Adrenal gland (tissue), 12 donors: Measurements from ENCODE around the gene ALDOB. TPM values are rescaled to one million over a fixed set of nuclear protein-coding genes. Genes with fewer than 3 reads are reported as not detected.
A peak's percentile ranks its signal among the peaks of the same experiment; 100 is the strongest.

Source experiments
- DNase-seq, 7 donors: peaks; one replicate each; pipeline ENCODE4 v3.0.0-alpha.2; 2019 to 2020
- H3K27ac ChIP-seq, 5 donors: fragments of 200-600 bp; sonication (generic) in 4 of 5; 1 replicate in 3 of 5; 2 replicates in 2 of 5; pipeline versions ENCODE4 v1.5.1 to v1.8.0; 2016 to 2020; ENCODE audit warnings: mild to moderate bottlenecking in 1 of 5
- H3K27me3 ChIP-seq: fragments of 200-600 bp; 2 replicates; pipeline ENCODE4 v1.8.0; 2021
- H3K36me3 ChIP-seq, 2 donors: fragments of 200-600 bp; replicated peaks in 1 of 2; 1 replicate in 1 of 2; 2 replicates in 1 of 2; pipeline versions ENCODE4 v1.5.1 to v1.8.0; 2018 to 2022
- H3K4me1 ChIP-seq, 2 donors: fragments of 200-600 bp; replicated peaks in 1 of 2; 1 replicate in 1 of 2; 2 replicates in 1 of 2; pipeline versions ENCODE4 v1.5.1 to v1.8.0; 2018 to 2021
- H3K4me3 ChIP-seq, 4 donors: fragments of 200-600 bp; sonication (generic) in 3 of 4; one replicate each; pipeline ENCODE4 v1.5.1; 2016 to 2018
- H3K9me3 ChIP-seq, 3 donors: fragments of 200-600 bp; sonication (generic) in 1 of 3; replicated peaks in 1 of 3; 1 replicate in 2 of 3; 2 replicates in 1 of 3; pipeline versions ENCODE4 v1.5.1 to v1.8.0; 2016 to 2021
- CTCF ChIP-seq, 6 experiments: fragments of 450-650 bp in 4 of 6; fragments of 200-600 bp in 2 of 6; sonication (generic) in 1 of 6; IDR thresholded peaks; 1 replicate in 5 of 6; 2 replicates in 1 of 6; pipeline versions ENCODE4 v1.5.1 to v1.8.0; 2016 to 2021; ENCODE audit warnings: antibody characterized with exemption in 6 of 6, mild to moderate bottlenecking in 2 of 6, moderate library complexity in 1 of 6
- POLR2A ChIP-seq, 2 donors: fragments of 450-650 bp; IDR thresholded peaks; one replicate each; pipeline ENCODE4 v1.6.1; 2017; ENCODE audit warnings: antibody characterized with exemption in 2 of 2, mild to moderate bottlenecking in 2 of 2, moderate library complexity in 1 of 2
- WGBS, 4 donors: extraction: QIAGEN DNeasy Blood & Tissue Kit in 2 of 4; methylation state at CpG; one replicate each; pipeline versions ENCODE4 v1.1.5 to v1.1.7; 2013 to 2017; 5-methylcytosine and 5-hydroxymethylcytosine counted together
- intact Hi-C, 2 donors: fragments of 100-400 bp; cut with DNase I; formaldehyde crosslinking; loops; one replicate each; pipeline versions ENCODE4 v1.14.1 to v1.15.0; 2022 to 2023
- polyA plus RNA-seq, 3 donors: library from polyadenylated mRNA; stranded (reverse); fragments of 200-250 nt in 2 of 3; fragments of 350-450 nt in 1 of 3; fragmentation: Illumina TruSeq in 1 of 3; extraction: RNeasy Lipid Tissue Mini Kit (QIAGEN cat#74804) in 1 of 3; gene quantifications; one replicate each; pipeline ENCODE4 v1.2.3, GENCODE V29; 2013 to 2014
- total RNA-seq, 9 donors: library from RNA; depleted of rRNA in 4 of 9; stranded (reverse); fragments of >200 nt in 4 of 9; fragments of 120-200 nt in 1 of 9; fragmentation: NEBNext Ultra II Directional in 1 of 9; extraction: Animal tissue kit (Norgen Biotek cat#: 25700) in 1 of 9; gene quantifications; one replicate each; pipeline versions ENCODE4 v1.1.0 to v1.2.4, GENCODE V29; 2013 to 2023
- donor health status: healthy with polysubstance abuse.
- donor health status: Bipolar disorder and iron deficiency.
- donor health status: DM: yes; HTN: yes; CAD: no.
- donor health status: DM: no; HTN: no; CAD: no.
- donor health status: DM: no; HTN: no; CAD: no.
- donor health status: DM: yes; HTN: yes; CAD: no.

The ALDOB gene
- total and polyA plus RNA-seq, 12 donors, result 0.74 to 6.3 (median 2.1) TPM

GRCh38 chr9:101460965-101461364 is 25.4 kb upstream of the ALDOB start:
- H3K27me3 ChIP-seq, result no peaks in the 10 kb centered on the region
- TF ChIP-seq POLR2A (IDR thresholded peaks at IDR 0.05), result no peak
- no peak for TF ChIP-seq CTCF (IDR thresholded peaks at IDR 0.05)
- H3K27ac ChIP-seq, result no peak overlapping the region
- DNase-seq, result no peak
- 40 to 55% (median 48%) methylated on average over 4 of the region's 4 CpGs for WGBS, 4 donors
- no peaks in the 10 kb centered on the region for H3K36me3 ChIP-seq
- H3K4me3 ChIP-seq, result no peak overlapping the region
- no peaks in the 10 kb centered on the region for H3K9me3 ChIP-seq
- H3K4me1 ChIP-seq, result no peaks in the 10 kb centered on the region
- intact Hi-C loops, result no loop called here

GRCh38 chr9:101458963-101459631 is 23.5 kb upstream of the ALDOB start:
- no peaks in the 10 kb centered on the region for H3K27me3 ChIP-seq
- peak in 4 of 7 donors; percentile 32 to 47 (median 36) for DNase-seq
- peaks cover 0 to under 1% of the 10 kb centered on the region in 2 donors for H3K4me1 ChIP-seq
- intact Hi-C loops, result loop anchor here in 1 of 2 donors (2.0 kb wide), 1 partner anchor 72 kb away; no protein-coding TSS in a partner anchor
- peak; percentile 38 to 87 (median 77) for TF ChIP-seq CTCF (IDR thresholded peaks at IDR 0.05)
- TF ChIP-seq POLR2A (IDR thresholded peaks at IDR 0.05), result no peak
- H3K27ac ChIP-seq, result no peak overlapping the region
- 35 to 41% (median 36%) methylated on average over 9 of the region's 9 CpGs for WGBS, 4 donors
- H3K4me3 ChIP-seq, result no peak overlapping the region
- no peaks in the 10 kb centered on the region for H3K36me3 ChIP-seq
- no peaks in the 10 kb centered on the region for H3K9me3 ChIP-seq

- Histone ChIP-seq H3K36me3 (no peaks in the 10 kb centered on the region), H3K27me3 (no peaks in the 10 kb centered on the region), H3K4me1 (peaks cover 0 to 5% of the 10 kb centered on the region in 2 donors), H3K4me3 (no peak overlapping the region), H3K9me3 (no peaks in the 10 kb centered on the region), H3K27ac (no peak overlapping the region)
- TF ChIP-seq CTCF (IDR thresholded peaks at IDR 0.05) (peak in 1 of 6 experiments; percentile 7), POLR2A (IDR thresholded peaks at IDR 0.05) (no peak)
- intact Hi-C loops, result no loop called here
- 18 to 28% (median 26%) methylated on average over 3 of the region's 3 CpGs for WGBS, 4 donors
- no peak for DNase-seq
Measured at GRCh38 chr9:101457003-101457402, 21.4 kb upstream of the ALDOB start.

- Histone ChIP-seq H3K9me3 (no peaks in the 10 kb centered on the region), H3K27me3 (no peaks in the 10 kb centered on the region), H3K4me3 (no peak overlapping the region), H3K4me1 (peaks cover 0 to 5% of the 10 kb centered on the region in 2 donors), H3K36me3 (no peaks in the 10 kb centered on the region), H3K27ac (no peak overlapping the region)
- 70 to 94% (median 87%) methylated on average over 2 of the region's 2 CpGs for WGBS, 4 donors
- intact Hi-C loops, result no loop called here
- DNase-seq, result no peak
- TF ChIP-seq POLR2A (IDR thresholded peaks at IDR 0.05), result no peak
- no peak for TF ChIP-seq CTCF (IDR thresholded peaks at IDR 0.05)
Measured at GRCh38 chr9:101455656-101456240, 20.2 kb upstream of the ALDOB start.
